Liver (tissue), 3 donors: ENCODE measurements around the gene KRT6B.

Experiments
- JUND ChIP-seq, 2 donors: IDR thresholded peaks; 2 replicates each; pipeline ENCODE4 v1.6.1; 2016; ENCODE audit warnings: antibody characterized with exemption in 2 of 2
- TF ChIP-seq, protein P1 (sequence below): fragments of 150-350 bp; IDR thresholded peaks from 2 replicates; pipeline ENCODE4 v1.5.1; 2017; ENCODE audit warnings: improper control_type of control experiment, low read depth, low read length; ENCODE audit not compliant: missing input control
- donor health status: healthy.
- donor health status: healthy.

DNA sequence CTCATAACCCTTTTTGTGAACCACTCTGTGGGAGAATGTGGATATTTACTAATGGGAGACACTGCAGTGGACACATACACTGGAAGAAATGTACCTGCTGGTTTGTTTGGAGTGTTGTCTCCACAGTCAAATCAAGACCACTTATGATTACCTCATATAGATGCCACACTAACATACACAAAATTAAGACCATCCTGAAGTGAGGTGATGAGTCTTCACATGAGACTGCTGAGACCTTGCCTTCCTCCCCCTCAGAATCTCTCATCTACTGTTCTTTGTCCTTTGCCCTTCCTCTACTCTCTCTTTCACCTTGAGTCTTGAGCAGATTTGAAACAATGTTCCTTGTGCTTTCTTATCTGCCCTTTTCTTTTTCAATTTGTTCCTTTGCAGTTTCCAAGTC lies 36.8 kb upstream of the KRT6B start:
- TF ChIP-seq, protein P1, sequence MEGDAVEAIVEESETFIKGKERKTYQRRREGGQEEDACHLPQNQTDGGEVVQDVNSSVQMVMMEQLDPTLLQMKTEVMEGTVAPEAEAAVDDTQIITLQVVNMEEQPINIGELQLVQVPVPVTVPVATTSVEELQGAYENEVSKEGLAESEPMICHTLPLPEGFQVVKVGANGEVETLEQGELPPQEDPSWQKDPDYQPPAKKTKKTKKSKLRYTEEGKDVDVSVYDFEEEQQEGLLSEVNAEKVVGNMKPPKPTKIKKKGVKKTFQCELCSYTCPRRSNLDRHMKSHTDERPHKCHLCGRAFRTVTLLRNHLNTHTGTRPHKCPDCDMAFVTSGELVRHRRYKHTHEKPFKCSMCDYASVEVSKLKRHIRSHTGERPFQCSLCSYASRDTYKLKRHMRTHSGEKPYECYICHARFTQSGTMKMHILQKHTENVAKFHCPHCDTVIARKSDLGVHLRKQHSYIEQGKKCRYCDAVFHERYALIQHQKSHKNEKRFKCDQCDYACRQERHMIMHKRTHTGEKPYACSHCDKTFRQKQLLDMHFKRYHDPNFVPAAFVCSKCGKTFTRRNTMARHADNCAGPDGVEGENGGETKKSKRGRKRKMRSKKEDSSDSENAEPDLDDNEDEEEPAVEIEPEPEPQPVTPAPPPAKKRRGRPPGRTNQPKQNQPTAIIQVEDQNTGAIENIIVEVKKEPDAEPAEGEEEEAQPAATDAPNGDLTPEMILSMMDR = no peak
- no peak for TF ChIP-seq JUND (IDR thresholded peaks at IDR 0.05)
